Ovary (tissue), 10 donors: Measurements from ENCODE around the gene ZNF746. TPM values are rescaled to one million over a fixed set of nuclear protein-coding genes. Genes with fewer than 3 reads are reported as not detected.

Experiments used
- DNase-seq, 5 donors: peaks; one replicate each; pipeline ENCODE4 v3.0.0-alpha.2; 2019 to 2020
- H3K27ac ChIP-seq, 2 donors: fragments of 200-600 bp; one replicate each; pipeline versions ENCODE4 v1.5.1 to v1.8.0; 2019 to 2022
- H3K27me3 ChIP-seq: fragments of 200-600 bp; one replicate; pipeline ENCODE4 v1.8.0; 2022
- H3K36me3 ChIP-seq: fragments of 200-600 bp; sonication (generic); one replicate; pipeline ENCODE4 v1.5.1; 2019
- H3K4me1 ChIP-seq: one replicate; pipeline ENCODE4 v1.8.1; 2013; ENCODE audit warnings: mild to moderate bottlenecking, moderate library complexity; ENCODE audit not compliant: insufficient read depth
- H3K4me3 ChIP-seq: fragments of 200-600 bp; sonication (generic); one replicate; pipeline ENCODE4 v1.5.1; 2017
- H3K9me3 ChIP-seq, 2 donors: fragments of 200-600 bp in 1 of 2; sonication (generic) in 1 of 2; one replicate each; pipeline versions ENCODE4 v1.5.1 to v1.8.1; 2013 to 2019; ENCODE audit warnings: mild to moderate bottlenecking in 1 of 2, moderate library complexity in 1 of 2
- CTCF ChIP-seq, 3 donors: fragments of 450-650 bp in 2 of 3; fragments of 200-600 bp in 1 of 3; IDR thresholded peaks; one replicate each; pipeline versions ENCODE4 v1.5.1 to v1.8.0; 2016 to 2022; ENCODE audit warnings: antibody characterized with exemption in 3 of 3, mild to moderate bottlenecking in 1 of 3
- EP300 ChIP-seq: sonication (generic); formaldehyde crosslinking; IDR thresholded peaks from one replicate; pipeline ENCODE4 v1.6.1; 2017; ENCODE audit warnings: antibody characterized with exemption
- POLR2A ChIP-seq: fragments of 450-650 bp; IDR thresholded peaks from one replicate; pipeline ENCODE4 v1.6.1; 2017; ENCODE audit warnings: antibody characterized with exemption, mild to moderate bottlenecking, moderate library complexity
- WGBS, 3 donors: extraction: QIAGEN DNeasy Blood & Tissue Kit in 1 of 3; methylation state at CpG; one replicate each; pipeline versions ENCODE4 v1.1.5 to v1.1.7; 2013 to 2017; 5-methylcytosine and 5-hydroxymethylcytosine counted together
- intact Hi-C, 4 donors: fragments of 100-400 bp; cut with DNase I; formaldehyde crosslinking; loops; one replicate each; pipeline versions ENCODE4 v1.11.0 to v1.15.1; 2022 to 2023
- long read RNA-seq, 3 donors: library from polyadenylated mRNA in 2 of 3; unstranded in 2 of 3; transcript quantifications; one replicate each; pipeline ENCODE4 v2.0.0 and lab custom pipeline, GENCODE V29; 2021 to 2026
- polyA plus RNA-seq, 2 donors: library from polyadenylated mRNA; stranded (reverse); fragments of 200-250 nt in 1 of 2; fragments of 350-450 nt in 1 of 2; fragmentation: Illumina TruSeq in 1 of 2; extraction: RNeasy Lipid Tissue Mini Kit (QIAGEN cat#74804) in 1 of 2; gene quantifications; one replicate each; pipeline ENCODE4 v1.2.3, GENCODE V29; 2013 to 2014
- total RNA-seq, 7 donors: library from RNA; depleted of rRNA in 2 of 7; stranded (reverse); fragments of >200 nt in 2 of 7; fragmentation: NEBNext Ultra II Directional in 3 of 7; extraction: Animal tissue kit (Norgen Biotek cat#: 25700) in 3 of 7; gene quantifications; one replicate each; pipeline versions ENCODE4 v1.1.0 to v1.2.4, GENCODE V29; 2016 to 2023
- donor health status: DM: no; HTN: no; CAD: no; lungs with moderate emphysema.
- donor health status: DM: no; HTN: no; CAD: no.
- donor health status: Bipolar disorder and iron deficiency.
- donor health status: DM: yes; HTN: yes; CAD: no.
- donor health status: DM: no; HTN: no; CAD: no.
- donor health status: DM: yes; HTN: yes; CAD: no.

Gene ZNF746
- total RNA-seq (10 to 100 TPM; 13.1 to 19.3 (median 17.4) TPM), polyA plus RNA-seq (1 to 10 TPM; 5.9 to 9.2 TPM)
- long read RNA-seq, donor 1, partial matches to known transcripts: 0 of 17 reads
- long read RNA-seq, donor 1, other reads (novel, unspliced or antisense): 17 of 17 reads
- long read RNA-seq, donor 2, partial matches to known transcripts: 0 of 7 reads
- long read RNA-seq, donor 2, other reads (novel, unspliced or antisense): 0 of 7 reads
- long read RNA-seq, donor 3, transcript ZNF746-201 (7 exons, 3,806 nt): major isoform, 8 of 42 reads
- long read RNA-seq, donor 3, transcript ZNF746-205 (7 exons, 3,949 nt): minor isoform, 6 of 42 reads
- long read RNA-seq, donor 3, partial matches to known transcripts: 2 of 42 reads
- long read RNA-seq, donor 3, other reads (novel, unspliced or antisense): 25 of 42 reads

DNA sequence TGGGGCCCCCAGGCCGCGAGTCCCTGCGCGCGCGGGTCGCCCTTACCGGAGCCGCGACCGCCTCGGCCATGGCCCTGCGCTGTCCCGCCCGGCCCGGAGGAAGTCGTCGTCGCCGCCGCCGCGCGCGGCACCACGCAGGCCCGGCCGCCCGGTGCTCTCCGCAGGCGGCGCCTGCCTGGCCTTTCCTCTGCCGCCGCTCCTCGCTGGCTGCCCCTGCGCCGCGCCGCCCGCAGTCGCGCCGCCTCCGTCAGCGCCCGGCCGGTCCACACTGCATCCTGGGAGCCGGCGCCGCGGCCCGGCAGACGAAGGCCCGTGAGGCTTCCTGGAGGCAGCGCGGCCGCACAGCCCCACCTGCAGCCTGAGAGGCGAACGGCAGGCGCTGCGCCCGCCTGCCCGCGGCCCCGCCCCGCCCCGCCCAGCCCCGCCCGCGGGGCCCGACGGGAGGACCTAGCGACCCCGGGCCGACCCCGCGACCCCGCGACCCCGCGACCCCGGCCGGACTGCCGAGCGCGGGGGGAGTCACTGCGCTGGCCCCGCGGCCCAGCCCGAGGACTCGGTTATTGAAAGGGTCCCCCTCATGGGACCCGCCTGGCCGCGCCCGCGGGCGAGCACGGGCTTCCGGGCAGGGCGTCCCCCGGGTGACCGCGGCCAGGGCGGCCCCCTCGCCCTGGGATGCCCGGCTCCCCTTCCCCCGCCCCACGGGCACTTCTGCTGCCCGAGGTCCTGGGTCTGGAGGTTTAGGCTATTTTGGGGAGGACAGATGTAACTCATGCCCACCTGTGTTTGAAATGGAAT, at the start of gene ZNF746:
ZNF746 (minus strand) TSS at position 343 of the 795 bp plus-strand sequence; CDS start at position 70, 273 bp downstream.
- no peaks in the 10 kb centered on the region for H3K27me3 ChIP-seq
- H3K4me3 ChIP-seq: peak within 1 kb of the TSS; percentile 59
- no peaks in the 10 kb centered on the region for H3K9me3 ChIP-seq
- DNase-seq: peak; percentile 55 to 77 (median 65)
- no peaks in the 10 kb centered on the region for H3K36me3 ChIP-seq
- intact Hi-C loops: loop anchor here in 1 of 4 donors (5.0 kb wide), 1 partner anchor 340 kb away; the partner anchor contains the start of gene ZNF862
- WGBS, 3 donors: 0 to 1% (median 0%) methylated on average over 40 to 106 of the region's 109 CpGs
- peaks cover 6% of the 10 kb centered on the region for H3K4me1 ChIP-seq
- peak in 2 of 3 donors; percentile 59 to 72 for TF ChIP-seq CTCF (IDR thresholded peaks at IDR 0.05)
- peak; percentile 32 for TF ChIP-seq POLR2A
- no peak for TF ChIP-seq EP300
- H3K27ac ChIP-seq: peak within 1 kb of the TSS; percentile 93 to 94

DNA sequence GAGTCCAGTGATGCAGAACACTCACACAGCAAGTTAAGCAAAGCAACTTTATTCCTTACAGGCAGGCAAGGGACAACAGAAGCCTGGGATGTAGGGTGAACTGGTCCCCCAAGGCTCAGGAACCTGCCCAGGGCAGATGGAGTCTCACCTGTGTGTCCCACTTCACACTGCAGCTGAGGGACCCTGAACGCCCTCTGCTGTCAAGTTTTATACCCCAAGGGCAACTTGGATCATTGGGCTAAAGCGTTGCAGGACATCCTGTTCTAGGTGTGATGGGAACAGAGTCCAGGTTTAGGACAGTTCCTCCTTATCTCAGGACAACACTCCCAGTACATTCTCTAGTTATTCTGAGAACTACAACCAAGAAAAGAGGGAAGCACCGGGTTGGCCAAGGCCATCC, 49.5 kb upstream of the ZNF746 start:
- no peaks in the 10 kb centered on the region for H3K9me3 ChIP-seq

DNA sequence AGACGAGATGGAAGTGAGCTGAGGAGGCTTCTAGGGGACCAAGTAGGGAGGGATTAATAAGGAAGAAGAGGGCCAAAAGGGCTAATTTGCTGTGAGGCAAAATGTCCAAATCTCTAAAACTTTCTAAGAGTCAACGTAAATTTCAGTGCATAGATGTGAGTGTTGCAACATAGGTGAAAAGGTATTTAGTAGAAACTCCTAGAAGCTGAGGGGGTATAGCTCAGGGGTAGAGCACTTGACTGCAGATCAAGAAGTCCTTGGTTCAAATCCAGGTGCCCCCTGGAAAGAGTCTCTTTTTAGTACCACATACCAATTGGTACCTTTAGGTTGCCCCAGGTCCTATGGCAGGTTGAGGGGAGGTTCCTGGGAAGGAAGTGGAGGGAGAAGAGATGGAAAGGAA, 48.7 kb upstream of the ZNF746 start:
- no peak overlapping the region for H3K4me3 ChIP-seq
- H3K27me3 ChIP-seq: no peaks in the 10 kb centered on the region
- H3K36me3 ChIP-seq: no peaks in the 10 kb centered on the region
- no peaks in the 10 kb centered on the region for H3K9me3 ChIP-seq
- H3K4me1 ChIP-seq: no peaks in the 10 kb centered on the region
- TF ChIP-seq POLR2A: no peak
- no peak for TF ChIP-seq CTCF (IDR thresholded peaks at IDR 0.05)
- TF ChIP-seq EP300: no peak
- intact Hi-C loops: no loop called here
- 86 to 91% (median 89%) methylated on average over 2 of the region's 2 CpGs for WGBS, 3 donors
- H3K27ac ChIP-seq: no peak overlapping the region
- DNase-seq: no peak

More for the DNA sequence above, 49.5 kb upstream of the ZNF746 start:
- Histone ChIP-seq H3K4me1 (no peaks in the 10 kb centered on the region), H3K27me3 (no peaks in the 10 kb centered on the region), H3K36me3 (no peaks in the 10 kb centered on the region), H3K4me3 (no peak overlapping the region), H3K27ac (no peak overlapping the region)
- DNase-seq: no peak
- intact Hi-C loops: no loop called here
- TF ChIP-seq POLR2A: no peak
- no peak for TF ChIP-seq CTCF (IDR thresholded peaks at IDR 0.05)
- no peak for TF ChIP-seq EP300
- WGBS, 3 donors: 90 to 94% (median 91%) methylated on average over 3 of the region's 3 CpGs

DNA sequence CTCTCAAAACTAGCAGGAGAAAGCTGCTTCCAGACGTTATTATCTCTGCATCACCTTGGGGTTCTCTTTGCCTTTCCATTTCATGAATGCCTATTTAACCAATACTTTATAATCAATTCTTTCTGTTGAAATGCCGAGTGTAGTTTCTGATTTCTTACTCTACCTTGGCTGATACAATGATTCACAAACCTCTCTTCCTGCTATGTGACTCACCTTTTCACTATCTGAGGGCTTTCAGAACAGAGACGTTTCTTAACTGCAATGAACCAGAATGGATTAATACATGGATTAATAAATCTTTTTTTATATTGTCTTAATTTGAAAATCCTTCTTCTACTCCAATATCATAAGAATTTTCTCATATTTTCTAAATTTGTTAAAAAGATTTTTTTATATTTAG, 46.4 kb upstream of the ZNF746 start:
- intact Hi-C loops: no loop called here
- Histone ChIP-seq H3K27ac (no peak overlapping the region), H3K4me3 (no peak overlapping the region), H3K4me1 (no peaks in the 10 kb centered on the region), H3K27me3 (no peaks in the 10 kb centered on the region), H3K9me3 (peaks cover 0 to 3% of the 10 kb centered on the region in 2 donors), H3K36me3 (no peaks in the 10 kb centered on the region)
- no peak for TF ChIP-seq CTCF (IDR thresholded peaks at IDR 0.05)
- TF ChIP-seq EP300: no peak
- no peak for TF ChIP-seq POLR2A
- 25 to 46% (median 44%) methylated on average over 3 of the region's 3 CpGs for WGBS, 3 donors
- no peak for DNase-seq
